Endothelial cell of umbilical vein (primary cell): Measurements from ENCODE around the gene CCR5AS.

Experiments
- EZH2 ChIP-seq: IDR thresholded peaks from 2 replicates; pipeline ENCODE4 v1.6.1; 2012; ENCODE audit warnings: borderline replicate concordance, low read depth, mild to moderate bottlenecking, moderate library complexity, low read length, inconsistent platforms; ENCODE audit not compliant: severe bottlenecking
- TF ChIP-seq, protein P1 (sequence below), 2 donors: IDR thresholded peaks; 1 replicate in 1 of 2; 2 replicates in 1 of 2; pipeline ENCODE4 v1.5.1; 2011; ENCODE audit warnings: low read length in 2 of 2, mild to moderate bottlenecking in 2 of 2, moderate library complexity in 2 of 2, control low read depth in 1 of 2, inconsistent platforms in 1 of 2, low read depth in 1 of 2; ENCODE audit not compliant: insufficient read depth in 1 of 2; ENCODE audit errors: extremely low read depth in 1 of 2

DNA sequence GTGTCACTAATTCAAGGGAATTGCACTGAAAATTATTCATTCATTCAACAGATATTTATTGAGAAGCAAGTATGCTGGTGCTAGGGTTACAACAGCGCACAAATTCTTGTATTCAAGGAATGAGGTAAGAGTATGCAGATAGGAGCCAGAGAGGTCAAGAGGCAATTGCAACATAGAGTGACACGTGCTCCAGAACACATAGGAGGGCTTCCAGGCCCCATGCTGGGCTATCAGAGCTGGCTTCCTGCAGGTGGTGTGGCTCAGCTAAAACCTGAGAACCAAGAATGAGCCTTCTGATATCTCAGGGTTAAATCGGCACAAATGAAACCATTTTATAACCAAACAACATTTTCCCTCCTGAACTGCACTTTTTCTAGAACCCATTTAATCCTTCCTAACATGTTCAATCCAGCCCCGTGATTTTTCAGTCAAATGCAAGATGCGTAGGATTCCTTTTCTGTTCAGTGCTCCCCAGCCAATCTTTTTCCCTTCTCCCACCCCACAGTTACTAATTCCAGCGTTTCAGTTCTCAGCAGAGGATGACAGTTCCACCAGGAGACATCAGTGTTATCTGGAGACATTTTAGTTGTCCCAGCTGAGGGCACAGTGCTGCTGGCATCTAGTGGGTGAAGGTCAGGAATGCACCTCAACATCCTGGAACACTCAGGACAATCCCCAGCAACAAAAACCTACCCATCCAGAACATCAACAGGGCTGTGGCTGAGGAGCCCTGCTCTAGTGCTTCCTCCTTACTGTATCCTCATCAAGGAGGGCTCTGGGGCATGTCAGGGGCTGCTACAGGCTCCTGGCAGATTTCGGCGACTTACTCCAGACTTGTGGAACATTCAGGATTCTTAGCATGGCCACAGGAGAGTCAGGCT, 13.1 kb downstream of the CCR5AS start:
- TF ChIP-seq, protein P1, sequence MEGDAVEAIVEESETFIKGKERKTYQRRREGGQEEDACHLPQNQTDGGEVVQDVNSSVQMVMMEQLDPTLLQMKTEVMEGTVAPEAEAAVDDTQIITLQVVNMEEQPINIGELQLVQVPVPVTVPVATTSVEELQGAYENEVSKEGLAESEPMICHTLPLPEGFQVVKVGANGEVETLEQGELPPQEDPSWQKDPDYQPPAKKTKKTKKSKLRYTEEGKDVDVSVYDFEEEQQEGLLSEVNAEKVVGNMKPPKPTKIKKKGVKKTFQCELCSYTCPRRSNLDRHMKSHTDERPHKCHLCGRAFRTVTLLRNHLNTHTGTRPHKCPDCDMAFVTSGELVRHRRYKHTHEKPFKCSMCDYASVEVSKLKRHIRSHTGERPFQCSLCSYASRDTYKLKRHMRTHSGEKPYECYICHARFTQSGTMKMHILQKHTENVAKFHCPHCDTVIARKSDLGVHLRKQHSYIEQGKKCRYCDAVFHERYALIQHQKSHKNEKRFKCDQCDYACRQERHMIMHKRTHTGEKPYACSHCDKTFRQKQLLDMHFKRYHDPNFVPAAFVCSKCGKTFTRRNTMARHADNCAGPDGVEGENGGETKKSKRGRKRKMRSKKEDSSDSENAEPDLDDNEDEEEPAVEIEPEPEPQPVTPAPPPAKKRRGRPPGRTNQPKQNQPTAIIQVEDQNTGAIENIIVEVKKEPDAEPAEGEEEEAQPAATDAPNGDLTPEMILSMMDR (IDR thresholded peaks at IDR 0.05; ENCODE audit: extremely low read depth in 1 of 2, insufficient read depth in 1 of 2, low read depth in 1 of 2, low read length in 2 of 2) = no peak
- no peak for TF ChIP-seq EZH2
